GM10266 (cell line): ENCODE measurements around the gene HDDC2.

Experiments used
- DNase-seq: peaks from one replicate; pipeline ENCODE4 v3.0.0; 2012; ENCODE audit errors: extremely low spot score
- CTCF ChIP-seq: IDR thresholded peaks from 2 replicates; pipeline ENCODE4 v1.5.1; 2012; ENCODE audit warnings: mild to moderate bottlenecking, low read depth; ENCODE audit not compliant: control insufficient read depth, insufficient read depth; ENCODE audit errors: missing control alignments

Gene HDDC2

GRCh38 chr6:125252891-125253290 lies 48.9 kb downstream of the HDDC2 start:
- TF ChIP-seq CTCF = no peak
- DNase-seq = no peak

GRCh38 chr6:125251516-125252220 lies 50.1 kb downstream of the HDDC2 start:
- DNase-seq = no peak
- TF ChIP-seq CTCF = no peak

GRCh38 chr6:125250511-125250910 lies 51.3 kb downstream of the HDDC2 start:
- DNase-seq = no peak
- TF ChIP-seq CTCF = no peak

- no peak for TF ChIP-seq CTCF
- no peak for DNase-seq
Measured at GRCh38 chr6:125248136-125248535, 53.6 kb downstream of the HDDC2 start.

GRCh38 chr6:125246566-125246965 lies 55.2 kb downstream of the HDDC2 start:
- no peak for TF ChIP-seq CTCF

GRCh38 chr6:125245523-125246264 lies 56.1 kb downstream of the HDDC2 start:
- no peak for TF ChIP-seq CTCF
- no peak for DNase-seq

More at GRCh38 chr6:125246566-125246965, 55.2 kb downstream of the HDDC2 start:
- no peak for DNase-seq

GRCh38 chr6:125245109-125245508 lies 56.7 kb downstream of the HDDC2 start:
- TF ChIP-seq CTCF = no peak
- no peak for DNase-seq
